DND-41 (cell line): ENCODE results near the gene MOGAT1.

Experiments
- ATAC-seq: fragments of 200-7000 bp; cut with Tn5 transposase; 3 replicates; pipeline ENCODE4 v1.9.1; 2021; ENCODE audit warnings: low read depth; ENCODE audit not compliant: insufficient read depth
- DNase-seq: peaks from one replicate; pipeline ENCODE4 v3.0.0-alpha.2; 2020
- H2AFZ ChIP-seq: 2 replicates; pipeline ENCODE4 v1.6.0; 2012; ENCODE audit warnings: low read depth, low read length
- H3K27ac ChIP-seq: 2 replicates; pipeline ENCODE4 v1.5.1; 2012; ENCODE audit warnings: low read length, inconsistent platforms
- H3K27me3 ChIP-seq: fragments of 200-600 bp; sonication (generic); 2 replicates; pipeline ENCODE4 v1.6.0; 2012; ENCODE audit warnings: low read length, mild to moderate bottlenecking, inconsistent platforms; ENCODE audit not compliant: insufficient read depth, poor library complexity
- H3K36me3 ChIP-seq: 2 replicates; pipeline ENCODE4 v1.5.1; 2012; ENCODE audit warnings: low read length, inconsistent platforms; ENCODE audit not compliant: insufficient read depth
- H3K4me1 ChIP-seq: 2 replicates; pipeline ENCODE4 v1.5.1; 2012; ENCODE audit warnings: mild to moderate bottlenecking, low read length; ENCODE audit not compliant: insufficient read depth
- H3K4me2 ChIP-seq: 2 replicates; pipeline ENCODE4 v1.6.0; 2012; ENCODE audit warnings: mild to moderate bottlenecking, moderate library complexity, low read length, inconsistent platforms; ENCODE audit not compliant: insufficient read depth
- H3K4me3 ChIP-seq, 2 experiments: fragments of 200-600 bp in 1 of 2; shearing (Covaris generic) in 1 of 2; 2 replicates each; pipeline ENCODE4 v1.5.1; 2012 to 2016; ENCODE audit warnings: inconsistent platforms in 2 of 2, low read length in 2 of 2, mild to moderate bottlenecking in 2 of 2, low read depth in 1 of 2, moderate library complexity in 1 of 2
- H3K79me2 ChIP-seq: 2 replicates; pipeline ENCODE4 v1.6.0; 2012; ENCODE audit warnings: low read length, inconsistent platforms; ENCODE audit not compliant: insufficient read depth
- H3K9ac ChIP-seq: 2 replicates; pipeline ENCODE4 v1.6.0; 2012; ENCODE audit warnings: low read depth, mild to moderate bottlenecking, inconsistent platforms, low read length, moderate library complexity
- H3K9me3 ChIP-seq: 2 replicates; pipeline ENCODE4 v1.5.1; 2012; ENCODE audit warnings: low read length, moderate library complexity, mild to moderate bottlenecking, inconsistent platforms; ENCODE audit not compliant: insufficient read depth, severe bottlenecking
- H4K20me1 ChIP-seq: 2 replicates; pipeline ENCODE4 v1.6.0; 2012; ENCODE audit warnings: low read length; ENCODE audit not compliant: insufficient read depth
- CTCF ChIP-seq: IDR thresholded peaks from 2 replicates; pipeline ENCODE4 v1.5.1; 2012; ENCODE audit warnings: borderline replicate concordance, low read length, moderate library complexity, mild to moderate bottlenecking; ENCODE audit not compliant: poor library complexity, severe bottlenecking; ENCODE audit errors: extremely low read depth
- EZH2 ChIP-seq: IDR thresholded peaks from 3 replicates; pipeline ENCODE4 v1.6.1; 2012; ENCODE audit warnings: borderline replicate concordance, low read depth, mild to moderate bottlenecking, moderate library complexity, low read length, inconsistent platforms; ENCODE audit not compliant: severe bottlenecking

Gene MOGAT1

GRCh38 chr2:222698276-222698675 lies 26.8 kb downstream of the MOGAT1 start:
- Histone ChIP-seq H3K4me3 (no peak overlapping the region), H3K4me2 (no peak overlapping the region), H3K9me3 (no peaks in the 10 kb centered on the region), H3K79me2 (no peaks in the 10 kb centered on the region), H2AFZ (no peak overlapping the region), H3K9ac (no peak overlapping the region), H3K36me3 (no peaks in the 10 kb centered on the region), H3K4me1 (peaks cover 29% of the 10 kb centered on the region), H4K20me1 (no peaks in the 10 kb centered on the region), H3K27ac (no peak overlapping the region), H3K27me3 (no peaks in the 10 kb centered on the region)
- ATAC-seq (no peak), DNase-seq (no peak)
- TF ChIP-seq CTCF (no peak), EZH2 (no peak)

DNA sequence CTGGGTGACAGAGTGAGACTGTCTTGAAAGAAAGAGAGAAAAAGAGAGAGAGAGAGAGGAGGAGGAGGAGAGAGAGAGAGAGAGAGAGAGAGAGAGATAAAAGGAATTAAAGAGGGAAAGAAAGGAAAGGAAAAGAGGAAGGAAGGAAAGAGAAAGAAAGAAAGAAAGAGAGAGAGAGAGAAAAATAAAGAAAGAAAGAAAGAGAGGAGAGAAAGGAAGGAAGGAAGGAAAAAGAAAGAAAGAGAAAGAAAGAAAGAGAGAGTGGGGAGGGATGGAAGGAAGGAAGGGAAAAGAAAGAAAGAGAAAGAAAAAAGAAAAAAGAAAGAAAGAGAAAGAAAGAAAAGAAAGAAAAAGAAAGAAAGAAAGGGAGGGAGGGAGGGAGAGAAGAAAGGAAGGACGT lies 29.8 kb downstream of the MOGAT1 start:
- Histone ChIP-seq H3K79me2 (no peaks in the 10 kb centered on the region), H3K4me2 (peak overlapping the region; percentile 30), H3K36me3 (no peaks in the 10 kb centered on the region), H2AFZ (no peak overlapping the region), H4K20me1 (no peaks in the 10 kb centered on the region), H3K27ac (peak overlapping the region; percentile 44; the same call in 1 of the 2 replicates), H3K27me3 (no peaks in the 10 kb centered on the region), H3K4me3 (peak overlapping the region in 1 of 2 experiments; percentile 21; a peak in 2 of 4 replicates), H3K4me1 (peaks cover 36% of the 10 kb centered on the region), H3K9ac (0 out of 2 replicates have a peak overlapping the region, but pooled peaks have one; percentile 6), H3K9me3 (no peaks in the 10 kb centered on the region)
- TF ChIP-seq EZH2 (no peak), CTCF (no peak)
- ATAC-seq (no peak), DNase-seq (no peak)

GRCh38 chr2:222701721-222702131 lies 30.3 kb downstream of the MOGAT1 start:
- Histone ChIP-seq H3K4me1 (peaks cover 36% of the 10 kb centered on the region), H3K36me3 (no peaks in the 10 kb centered on the region), H2AFZ (no peak overlapping the region), H3K27ac (peak overlapping the region; percentile 68), H3K4me2 (peak overlapping the region; percentile 30), H3K9ac (peak overlapping the region; percentile 2; the same call in 1 of the 2 replicates), H4K20me1 (no peaks in the 10 kb centered on the region), H3K9me3 (no peaks in the 10 kb centered on the region), H3K79me2 (no peaks in the 10 kb centered on the region), H3K27me3 (no peaks in the 10 kb centered on the region), H3K4me3 (no peak overlapping the region)
- TF ChIP-seq CTCF (no peak), EZH2 (no peak)
- ATAC-seq, result peak; percentile 99
- peak; percentile 78 for DNase-seq

- DNase-seq (no peak), ATAC-seq (no peak)
- Histone ChIP-seq H4K20me1 (no peaks in the 10 kb centered on the region), H3K9ac (no peak overlapping the region), H3K27me3 (no peaks in the 10 kb centered on the region), H3K27ac (peak overlapping the region; percentile 21; the same call in 1 of the 2 replicates), H3K4me2 (no peak overlapping the region), H3K36me3 (no peaks in the 10 kb centered on the region), H2AFZ (no peak overlapping the region), H3K79me2 (no peaks in the 10 kb centered on the region), H3K4me3 (no peak overlapping the region), H3K4me1 (peaks cover 44% of the 10 kb centered on the region), H3K9me3 (no peaks in the 10 kb centered on the region)
- TF ChIP-seq EZH2 (no peak), CTCF (no peak)
These were observed 31.6 kb downstream of the MOGAT1 start for GRCh38 chr2:222703091-222703490.
